Measurements from ENCODE around the gene ABCG2. TPM values are rescaled to one million over a fixed set of nuclear protein-coding genes. Genes with fewer than 3 reads are reported as not detected.
A peak's percentile ranks its signal among the peaks of the same experiment; 100 is the strongest.

The ABCG2 gene
- total RNA-seq, 1 experiment from 2014 or later = 310 TPM

DNA sequence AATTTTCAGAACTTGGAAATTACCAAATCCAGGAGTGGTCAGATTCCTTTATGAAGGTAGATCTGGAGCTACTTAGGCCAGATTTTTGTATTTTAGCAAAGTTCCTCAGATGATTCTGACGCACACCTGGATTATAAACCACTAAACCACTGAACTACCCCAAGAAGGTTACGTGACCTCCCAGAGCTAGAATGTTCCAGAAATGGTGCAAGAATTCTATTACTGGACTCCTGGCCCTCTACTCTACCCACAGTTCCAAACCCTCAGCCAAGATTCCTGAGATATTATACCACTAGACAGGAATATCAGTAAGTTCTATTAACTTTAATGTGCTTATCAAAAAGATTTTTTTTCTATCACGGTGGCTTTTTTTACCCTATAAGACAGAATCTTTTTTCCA, 67.1 kb downstream of the ABCG2 start:
- no peak for DNase-seq (ENCODE audit: low spot score)
- in situ Hi-C loops (cut with HindIII; ENCODE audit: low sequenced_read_pairs) = no loop called here

DNA sequence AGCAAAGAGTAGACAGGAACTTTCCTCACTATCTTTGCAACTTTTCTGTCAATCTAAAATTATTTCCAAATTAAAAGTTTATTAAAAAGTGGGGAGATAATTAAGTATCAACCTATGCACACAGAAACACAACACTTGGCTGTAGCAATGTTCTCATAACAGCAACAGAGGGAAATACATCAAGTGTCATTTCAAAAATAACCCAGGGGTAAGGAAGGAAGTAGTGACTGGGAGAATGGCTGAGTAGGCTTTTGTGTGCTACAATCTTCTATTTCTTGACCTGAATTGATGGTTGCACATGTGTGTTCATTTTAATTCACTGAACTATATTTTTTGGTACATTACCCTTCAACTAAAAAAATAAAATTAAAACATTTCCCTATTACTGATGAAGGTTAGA, 67.5 kb downstream of the ABCG2 start:
- in situ Hi-C loops (cut with HindIII; ENCODE audit: low sequenced_read_pairs) = no loop called here
- DNase-seq (ENCODE audit: low spot score) = no peak

DNA sequence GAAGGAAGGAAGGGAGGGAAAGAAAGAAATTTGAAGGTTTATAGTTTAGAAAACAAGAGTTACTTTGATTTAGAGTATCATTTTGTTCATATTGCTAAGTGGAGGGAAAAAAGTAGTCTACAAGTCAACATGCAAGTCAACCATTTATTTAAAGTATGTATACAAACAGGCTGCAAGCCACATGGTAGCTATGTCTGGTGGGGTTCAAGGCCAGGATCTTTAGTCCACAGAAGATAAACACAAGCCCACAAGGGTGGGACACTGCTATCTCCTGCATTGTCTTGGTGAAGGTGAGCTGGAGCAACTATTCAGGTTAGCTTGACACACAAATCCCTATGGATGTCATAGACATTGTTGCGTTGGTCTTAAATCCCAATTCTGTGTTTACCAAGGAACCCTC, 71.4 kb downstream of the ABCG2 start:
- no peak for DNase-seq (ENCODE audit: low spot score)
- in situ Hi-C loops (cut with HindIII; ENCODE audit: low sequenced_read_pairs) = no loop called here

DNA sequence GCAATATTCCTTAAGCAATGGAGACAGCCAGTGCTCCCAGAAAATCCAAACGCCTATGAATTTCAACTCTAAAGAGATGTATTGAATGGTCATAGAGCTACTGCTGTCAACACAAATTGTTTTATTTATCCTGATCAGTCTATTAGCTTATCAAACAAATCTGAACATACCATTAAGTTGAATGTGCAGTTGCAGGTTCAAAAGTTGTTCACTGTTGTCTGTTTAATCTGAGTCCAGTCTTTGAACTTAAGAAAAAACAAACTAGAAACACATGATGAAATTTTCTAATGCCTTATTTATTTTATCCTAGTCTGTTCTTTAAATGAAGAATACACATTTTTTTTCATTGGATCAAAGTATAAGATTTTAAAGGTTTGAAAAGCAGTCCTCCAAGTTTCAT, 77.8 kb downstream of the ABCG2 start:
- DNase-seq (ENCODE audit: low spot score) = no peak

DNA sequence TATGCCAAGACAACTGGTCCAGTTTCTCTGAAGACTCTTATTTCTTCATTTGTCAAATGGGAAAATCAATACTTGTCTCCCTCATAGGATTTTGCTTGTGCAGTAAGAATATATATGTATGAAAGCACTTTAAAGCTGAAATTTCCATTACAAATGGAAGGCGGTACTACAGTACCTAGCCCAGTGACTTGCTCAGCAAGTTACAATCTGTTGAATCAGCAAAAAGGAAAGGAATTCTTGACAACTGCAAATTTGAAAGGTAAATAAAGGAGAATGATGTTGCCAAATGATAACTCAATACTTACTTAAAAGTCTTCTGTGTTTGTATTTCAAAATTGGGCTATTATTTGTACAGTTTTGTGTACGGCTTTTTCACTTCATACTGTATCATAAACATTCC, 79.9 kb downstream of the ABCG2 start:
- DNase-seq (ENCODE audit: low spot score) = no peak
- in situ Hi-C loops (cut with HindIII; ENCODE audit: low sequenced_read_pairs) = no loop called here

More for the DNA sequence above, 77.8 kb downstream of the ABCG2 start:
- in situ Hi-C loops (cut with HindIII; ENCODE audit: low sequenced_read_pairs) = no loop called here

DNA sequence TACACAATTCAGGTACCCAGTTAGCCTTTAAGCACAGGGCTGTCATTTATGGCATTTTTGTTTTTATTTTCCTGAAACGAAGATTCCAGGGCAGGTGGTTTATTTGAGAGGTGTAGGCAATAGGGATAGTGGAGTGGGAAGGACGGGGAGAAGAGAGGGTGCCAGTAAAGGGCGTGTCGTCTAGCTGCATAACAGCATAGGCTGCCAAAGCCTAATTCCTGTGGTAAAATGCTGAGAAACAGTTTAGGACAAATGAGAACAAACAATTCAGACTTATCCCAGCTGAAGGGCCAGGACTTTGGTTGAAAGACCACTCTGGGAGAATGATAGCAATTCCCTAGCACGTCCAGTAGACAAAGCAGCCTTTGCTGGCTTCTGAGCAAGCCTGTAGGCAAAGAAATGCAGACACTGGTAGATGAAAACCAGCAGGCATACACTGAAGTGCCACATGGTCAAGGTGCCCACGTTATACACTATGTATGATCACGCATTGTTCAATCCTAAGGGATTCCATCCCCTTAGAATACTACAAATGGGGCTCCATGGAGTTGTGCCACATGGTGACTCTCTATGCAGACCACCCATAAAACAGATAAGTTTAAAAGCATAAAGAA, 80.4 kb downstream of the ABCG2 start:
- no peak for DNase-seq (ENCODE audit: low spot score)
- in situ Hi-C loops (cut with HindIII; ENCODE audit: low sequenced_read_pairs) = no loop called here

DNA sequence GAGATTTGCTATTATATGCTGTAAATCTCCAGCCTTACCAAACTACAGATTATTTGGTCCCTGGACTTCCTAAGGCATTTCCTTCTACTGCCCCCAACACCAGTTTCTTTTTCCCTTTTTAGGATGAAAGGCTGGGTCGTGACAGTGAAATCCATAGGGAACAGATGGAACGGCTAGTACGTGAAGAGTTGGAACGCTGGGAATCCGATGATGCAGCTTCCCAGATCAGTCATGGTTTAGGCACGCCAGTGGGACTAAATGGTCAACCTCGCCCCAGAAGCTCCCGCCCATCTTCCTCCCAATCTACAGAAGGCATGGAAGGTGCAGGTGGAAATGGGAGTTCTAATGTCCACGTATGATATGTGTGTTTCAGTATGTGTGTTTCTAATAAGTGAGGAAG, 83.1 kb downstream of the ABCG2 start:
- DNase-seq (ENCODE audit: low spot score) = no peak
- in situ Hi-C loops (cut with HindIII; ENCODE audit: low sequenced_read_pairs) = no loop called here

DNA sequence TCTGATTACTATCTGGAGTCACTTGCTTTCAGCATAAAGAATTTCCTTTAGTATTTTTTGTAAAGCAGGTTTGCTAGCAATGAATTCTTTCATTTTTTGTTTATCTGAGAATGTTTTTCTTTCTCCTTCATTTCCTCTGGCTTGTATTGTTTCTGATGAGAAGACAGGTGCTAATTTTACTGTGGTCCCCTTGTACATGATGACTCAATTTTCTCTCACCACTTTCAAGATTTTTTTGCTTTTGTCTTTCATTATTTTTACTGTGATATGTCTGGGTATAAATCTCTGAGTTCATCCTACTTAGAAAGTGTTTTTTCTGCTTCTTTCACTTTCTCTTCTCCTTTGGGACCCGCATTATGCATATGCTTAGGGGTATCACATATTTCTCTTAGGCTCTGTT, 88.4 kb downstream of the ABCG2 start:
- in situ Hi-C loops (cut with HindIII; ENCODE audit: low sequenced_read_pairs) = no loop called here
- no peak for DNase-seq (ENCODE audit: low spot score)

DNA sequence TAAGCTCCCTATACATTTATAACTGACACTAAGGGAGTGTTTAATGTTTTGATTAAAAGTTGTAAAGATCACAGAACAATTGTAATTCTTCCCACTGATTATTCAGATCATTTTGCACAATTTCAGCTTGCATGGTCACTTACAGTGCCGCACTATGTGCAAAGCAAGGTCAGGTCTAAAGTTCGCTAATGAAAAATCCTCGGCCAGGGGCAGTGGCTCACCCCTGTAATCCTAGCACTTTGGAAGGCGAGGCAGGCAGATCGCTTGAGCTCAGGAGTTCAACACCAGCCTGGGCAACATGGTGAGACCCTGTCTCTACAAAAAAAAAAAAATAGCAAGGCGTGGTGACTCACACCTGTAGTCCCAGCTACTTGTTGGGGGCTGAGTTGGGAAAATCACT, 94.0 kb downstream of the ABCG2 start:
- in situ Hi-C loops (cut with HindIII; ENCODE audit: low sequenced_read_pairs) = no loop called here
- no peak for DNase-seq (ENCODE audit: low spot score)

DNA sequence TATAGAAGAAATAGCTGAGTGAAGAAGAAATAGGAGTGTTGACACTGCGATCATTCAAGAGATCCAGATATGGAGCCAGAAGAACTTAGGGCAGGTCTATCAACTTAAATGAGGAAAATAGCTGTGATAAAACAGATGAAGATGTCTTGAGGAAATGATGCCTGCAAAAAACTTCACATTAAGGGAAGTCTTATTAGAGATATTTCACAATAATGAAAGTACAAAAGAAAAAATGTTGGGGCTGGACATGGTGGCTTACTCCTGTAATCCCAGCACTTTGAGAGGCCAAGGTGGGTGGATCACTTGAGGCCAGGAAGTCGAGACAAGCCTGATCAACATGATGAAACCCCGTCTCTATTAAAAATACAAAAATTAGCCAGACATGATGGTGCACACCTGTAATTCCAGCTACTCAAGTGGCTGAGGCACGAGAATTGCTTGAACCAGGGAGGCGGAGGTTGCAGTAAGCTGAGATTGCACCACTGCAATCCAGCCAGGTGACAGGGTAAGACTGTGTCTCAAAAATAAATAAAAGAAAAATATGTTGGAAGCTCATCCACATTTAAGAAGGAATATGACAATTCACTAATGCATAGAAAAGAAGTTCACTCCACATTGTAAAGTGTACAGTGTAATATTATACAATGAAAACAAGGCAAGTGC, 94.7 kb downstream of the ABCG2 start:
- in situ Hi-C loops (cut with HindIII; ENCODE audit: low sequenced_read_pairs) = no loop called here
- DNase-seq (ENCODE audit: low spot score) = no peak

DNA sequence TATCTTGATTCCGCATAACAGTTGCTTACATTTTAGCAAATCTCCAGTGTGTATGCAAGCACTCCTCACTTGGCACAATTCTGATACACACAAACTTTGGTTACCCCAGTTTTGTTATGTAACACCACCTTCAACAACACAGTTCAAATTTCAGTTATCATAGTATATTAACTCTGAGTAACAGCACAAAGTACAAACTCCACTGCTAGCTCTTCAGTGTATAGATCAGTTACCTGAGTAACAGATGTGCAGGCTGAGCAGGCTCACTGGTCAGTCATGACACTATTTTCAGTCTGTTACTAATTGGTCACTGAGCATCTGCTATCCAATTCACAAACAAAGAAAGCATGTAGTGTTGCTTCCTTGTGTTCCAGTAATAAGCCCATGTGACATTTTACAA, 95.6 kb downstream of the ABCG2 start:
- in situ Hi-C loops (cut with HindIII; ENCODE audit: low sequenced_read_pairs) = no loop called here
- no peak for DNase-seq (ENCODE audit: low spot score)

DNA sequence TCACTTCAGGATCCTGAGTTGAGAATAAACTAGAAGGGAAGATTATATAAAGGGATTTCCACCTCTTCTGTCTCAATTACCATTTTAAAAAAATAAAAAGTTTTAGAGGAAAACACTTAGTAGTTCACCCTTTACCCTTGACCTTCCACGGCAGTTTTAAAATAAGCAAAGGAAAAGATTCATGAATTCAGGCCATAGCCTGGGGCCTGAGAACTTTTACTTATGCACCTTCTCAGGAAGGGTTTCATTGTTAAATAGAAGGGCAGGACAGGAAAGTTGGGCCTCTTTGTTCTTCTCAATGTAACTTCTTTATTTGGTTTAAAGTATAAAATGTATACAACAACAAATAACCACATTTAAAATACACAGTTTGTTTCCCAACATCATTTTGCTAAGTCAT, 96.1 kb downstream of the ABCG2 start:
- in situ Hi-C loops (cut with HindIII; ENCODE audit: low sequenced_read_pairs) = no loop called here
- no peak for DNase-seq (ENCODE audit: low spot score)

DNA sequence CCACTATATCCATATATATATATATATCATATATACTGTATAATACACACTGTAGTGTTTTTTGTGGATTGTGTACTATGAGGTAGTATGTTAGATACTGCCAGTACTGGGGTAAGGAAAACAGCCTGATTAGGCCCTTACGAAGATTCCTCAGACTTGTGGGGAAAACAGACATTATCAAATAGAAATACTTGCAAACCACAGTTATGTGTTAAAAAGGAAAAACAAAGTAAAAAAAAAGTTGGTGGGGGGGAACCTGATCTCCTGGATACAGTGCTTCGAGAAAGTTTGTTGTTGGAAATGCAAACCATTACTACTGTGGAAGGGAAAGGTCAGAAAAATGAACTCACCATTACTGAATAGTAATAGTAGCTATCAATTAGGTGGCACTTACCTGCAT, 98.0 kb downstream of the ABCG2 start:
- no peak for DNase-seq (ENCODE audit: low spot score)
- in situ Hi-C loops (cut with HindIII; ENCODE audit: low sequenced_read_pairs) = no loop called here

DNA sequence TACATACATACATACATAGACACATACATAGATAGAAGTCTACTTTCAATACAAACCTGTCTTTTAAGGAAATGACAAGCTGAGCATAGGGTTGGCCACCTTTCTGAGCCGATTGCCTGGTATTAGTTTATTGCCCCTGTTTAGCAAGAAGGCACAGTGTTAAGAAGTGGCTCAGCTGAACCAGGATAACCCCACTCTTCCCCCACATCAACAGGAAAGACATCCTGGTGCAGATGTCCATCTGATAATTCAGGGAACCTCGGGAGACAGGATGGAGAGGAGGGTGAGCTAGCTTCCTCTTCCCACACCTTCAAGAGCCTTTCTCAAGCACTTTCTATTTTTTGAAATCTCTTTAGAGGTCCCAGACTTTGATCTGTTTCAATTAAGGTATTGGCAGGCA, 98.7 kb downstream of the ABCG2 start:
- in situ Hi-C loops (cut with HindIII; ENCODE audit: low sequenced_read_pairs) = no loop called here
- no peak for DNase-seq (ENCODE audit: low spot score)

DNA sequence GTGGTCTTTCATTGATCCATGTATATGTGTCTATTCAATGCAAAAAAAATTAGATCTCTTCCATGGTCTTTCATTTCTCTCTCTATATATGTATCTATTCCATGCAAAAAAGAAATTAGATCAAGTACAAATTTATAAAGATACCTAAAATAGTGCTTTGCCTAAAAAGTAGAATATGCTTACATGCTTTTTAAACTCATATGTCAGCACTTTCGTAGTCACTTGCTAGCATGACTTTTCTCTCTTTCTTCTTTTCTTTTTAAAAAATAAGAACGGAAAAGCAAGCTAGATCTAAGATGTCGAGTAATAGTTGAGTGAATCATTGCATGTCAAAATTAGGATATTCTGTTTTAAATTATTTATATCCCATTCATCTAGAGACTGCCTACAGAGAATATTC, 100.1 kb downstream of the ABCG2 start:
- in situ Hi-C loops (cut with HindIII; ENCODE audit: low sequenced_read_pairs) = no loop called here
- DNase-seq (ENCODE audit: low spot score) = no peak

DNA sequence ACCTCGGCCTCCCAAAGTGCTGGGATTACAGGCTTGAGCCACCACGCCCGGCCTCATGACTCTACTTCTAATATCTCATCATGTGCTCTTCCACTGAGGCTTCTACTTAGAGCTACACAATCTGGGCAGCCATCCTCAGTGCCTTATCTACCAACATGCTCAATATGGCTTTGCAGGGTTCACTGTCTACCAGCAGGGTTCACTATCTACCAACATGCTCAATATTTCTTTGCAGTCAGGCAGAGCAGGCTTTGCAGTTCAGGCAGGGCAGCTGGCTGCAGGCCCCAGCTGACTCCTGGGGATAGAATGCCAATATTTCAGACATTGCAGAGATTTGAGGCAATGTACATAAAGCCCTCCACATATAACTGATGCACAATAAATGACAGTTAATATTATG, 103.5 kb downstream of the ABCG2 start:
- in situ Hi-C loops (cut with HindIII; ENCODE audit: low sequenced_read_pairs) = no loop called here
- peak; percentile 40 for DNase-seq (ENCODE audit: low spot score)

DNA sequence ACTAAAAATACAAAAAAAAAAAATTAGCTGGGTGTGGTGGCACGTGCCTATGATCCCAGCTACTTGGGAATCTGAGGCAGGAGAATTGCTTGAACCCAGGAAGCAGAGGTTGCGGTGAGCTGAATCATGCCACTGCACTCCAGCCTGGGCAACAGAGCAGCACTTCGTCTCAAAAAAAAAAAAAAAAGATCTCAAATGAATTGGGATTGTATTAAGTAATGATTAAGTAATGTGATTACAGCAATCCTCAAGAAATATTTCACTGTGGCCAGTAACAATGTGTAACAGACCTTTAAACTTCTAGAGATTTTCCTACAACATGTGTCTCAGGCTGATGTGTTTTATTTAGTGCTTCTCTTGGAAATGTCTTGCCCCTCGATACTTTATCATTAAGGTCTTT, 104.2 kb downstream of the ABCG2 start:
- DNase-seq (ENCODE audit: low spot score) = no peak
- in situ Hi-C loops (cut with HindIII; ENCODE audit: low sequenced_read_pairs) = no loop called here

DNA sequence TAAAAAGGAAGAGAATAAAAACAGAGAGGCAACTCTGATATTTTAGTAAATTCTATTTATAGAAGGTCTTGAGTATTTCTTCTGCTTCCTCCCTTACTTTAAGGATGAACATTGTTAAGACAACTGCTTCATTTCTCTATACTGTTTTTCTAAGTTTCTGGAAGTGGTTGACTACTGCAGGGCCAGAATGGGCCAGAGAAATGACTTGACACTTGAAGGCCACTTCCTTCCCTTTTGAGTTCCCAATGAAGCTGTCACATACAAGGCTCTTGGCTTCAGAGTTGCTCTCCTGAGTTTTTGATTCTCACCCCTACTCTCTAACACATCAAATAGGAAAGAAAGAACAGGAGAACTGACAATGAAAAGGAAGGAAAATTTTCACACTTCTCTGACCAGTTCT, 113.4 kb downstream of the ABCG2 start:
- DNase-seq (ENCODE audit: low spot score) = no peak
- in situ Hi-C loops (cut with HindIII; ENCODE audit: low sequenced_read_pairs) = no loop called here

DNA sequence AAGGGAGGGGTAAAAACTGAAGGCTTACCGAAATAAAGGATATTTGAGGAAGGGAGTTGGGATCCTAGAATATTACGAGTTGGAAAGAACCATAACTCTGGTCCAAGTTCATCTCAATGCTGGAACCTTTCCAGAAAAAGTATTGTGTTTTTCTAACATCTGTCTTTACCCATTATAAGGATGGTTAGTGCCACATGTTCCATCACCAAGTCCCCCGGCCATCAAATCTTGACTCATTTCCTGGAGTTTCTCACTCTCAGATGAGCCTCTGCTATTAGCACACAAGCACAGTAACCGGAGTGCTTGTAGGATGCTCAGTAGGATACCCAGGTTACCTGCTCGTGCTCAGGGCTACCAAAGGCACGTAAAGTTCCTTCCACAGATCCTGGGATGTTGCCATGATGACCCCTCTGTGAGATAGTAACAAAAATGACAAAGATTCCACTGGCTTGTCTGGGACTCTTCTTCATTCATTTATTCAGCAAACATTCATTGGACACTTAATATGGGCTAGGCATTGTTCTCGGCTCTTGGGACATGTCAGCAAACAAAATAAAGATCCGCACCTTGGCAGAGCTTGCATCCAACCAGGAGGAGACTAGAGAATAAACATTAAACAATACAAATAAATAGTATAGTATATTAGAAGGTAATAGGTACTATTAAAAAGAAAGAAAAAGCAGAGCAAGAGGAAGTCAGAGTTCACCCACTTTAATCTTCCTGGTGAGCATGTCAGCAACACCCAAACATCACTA, 114.7 kb downstream of the ABCG2 start:
- DNase-seq (ENCODE audit: low spot score) = no peak
- in situ Hi-C loops (cut with HindIII; ENCODE audit: low sequenced_read_pairs) = no loop called here

DNA sequence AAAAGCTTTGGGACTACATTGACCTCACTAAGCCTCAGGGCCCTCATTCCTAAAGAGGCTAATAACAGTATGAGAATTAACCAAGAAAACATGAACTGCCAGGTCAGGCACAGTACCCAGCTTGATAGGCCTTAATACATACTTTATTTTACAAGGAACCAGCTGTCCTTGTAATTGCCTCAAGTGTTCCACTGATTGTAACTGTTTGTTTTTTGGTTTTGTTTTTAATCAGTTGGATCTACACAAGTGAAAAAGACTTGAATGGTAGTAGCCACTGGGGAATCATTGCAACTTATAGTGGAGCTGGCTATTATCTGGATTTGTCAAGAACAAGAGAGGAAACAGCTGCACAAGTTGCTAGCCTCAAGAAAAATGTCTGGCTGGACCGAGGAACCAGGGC, 115.4 kb downstream of the ABCG2 start:
- in situ Hi-C loops (cut with HindIII; ENCODE audit: low sequenced_read_pairs) = no loop called here
- DNase-seq (ENCODE audit: low spot score) = no peak

DNA sequence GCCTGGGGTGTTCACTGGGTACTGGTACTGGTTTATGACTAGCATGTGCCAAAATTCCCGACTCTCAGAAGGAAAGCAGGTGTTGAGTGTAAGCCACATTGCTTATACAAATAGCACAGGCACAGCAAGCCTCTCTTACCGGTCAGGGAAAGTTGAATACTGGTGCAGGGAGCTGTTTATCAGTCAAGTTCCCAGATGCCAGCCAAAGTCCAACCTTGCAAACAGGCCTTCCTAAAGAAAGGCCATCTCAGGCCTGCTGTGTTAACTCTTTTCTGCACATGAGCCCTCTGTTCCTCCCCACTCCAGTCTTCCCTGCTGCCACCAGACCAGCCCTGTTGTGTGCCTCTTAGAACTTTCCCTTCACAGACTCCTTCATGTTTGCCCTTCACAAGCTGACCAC, 116.8 kb downstream of the ABCG2 start:
- no peak for DNase-seq (ENCODE audit: low spot score)
- in situ Hi-C loops (cut with HindIII; ENCODE audit: low sequenced_read_pairs) = no loop called here

Measured in G401 (cell line).